ENCODE measurements around the gene CCDC183.
"Not testable (repeated sequence)": the region's sequence is repeated elsewhere in the genome, so short reads cannot be mapped to it uniquely, and the experiment has no call there.

Gene CCDC183

DNA sequence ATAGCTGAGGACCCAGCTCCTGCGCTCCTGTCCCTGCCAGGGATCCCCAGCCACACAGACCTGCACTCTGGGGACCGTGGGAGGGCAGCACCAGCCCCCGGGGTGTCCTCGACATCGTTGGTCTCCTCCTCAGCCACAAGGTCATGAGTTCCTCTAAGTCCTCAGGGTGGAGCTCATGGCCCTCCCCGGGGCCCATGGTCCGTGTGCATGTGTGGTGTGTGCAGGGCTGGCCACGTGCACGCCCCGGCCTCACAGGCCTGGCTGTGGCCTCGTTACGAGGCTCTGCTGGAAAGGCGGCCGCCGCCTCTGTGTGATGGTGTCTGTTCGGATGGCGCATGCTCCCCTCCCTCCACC is 30.0 kb downstream of the CCDC183 start:
- no peak for FAIRE-seq

DNA sequence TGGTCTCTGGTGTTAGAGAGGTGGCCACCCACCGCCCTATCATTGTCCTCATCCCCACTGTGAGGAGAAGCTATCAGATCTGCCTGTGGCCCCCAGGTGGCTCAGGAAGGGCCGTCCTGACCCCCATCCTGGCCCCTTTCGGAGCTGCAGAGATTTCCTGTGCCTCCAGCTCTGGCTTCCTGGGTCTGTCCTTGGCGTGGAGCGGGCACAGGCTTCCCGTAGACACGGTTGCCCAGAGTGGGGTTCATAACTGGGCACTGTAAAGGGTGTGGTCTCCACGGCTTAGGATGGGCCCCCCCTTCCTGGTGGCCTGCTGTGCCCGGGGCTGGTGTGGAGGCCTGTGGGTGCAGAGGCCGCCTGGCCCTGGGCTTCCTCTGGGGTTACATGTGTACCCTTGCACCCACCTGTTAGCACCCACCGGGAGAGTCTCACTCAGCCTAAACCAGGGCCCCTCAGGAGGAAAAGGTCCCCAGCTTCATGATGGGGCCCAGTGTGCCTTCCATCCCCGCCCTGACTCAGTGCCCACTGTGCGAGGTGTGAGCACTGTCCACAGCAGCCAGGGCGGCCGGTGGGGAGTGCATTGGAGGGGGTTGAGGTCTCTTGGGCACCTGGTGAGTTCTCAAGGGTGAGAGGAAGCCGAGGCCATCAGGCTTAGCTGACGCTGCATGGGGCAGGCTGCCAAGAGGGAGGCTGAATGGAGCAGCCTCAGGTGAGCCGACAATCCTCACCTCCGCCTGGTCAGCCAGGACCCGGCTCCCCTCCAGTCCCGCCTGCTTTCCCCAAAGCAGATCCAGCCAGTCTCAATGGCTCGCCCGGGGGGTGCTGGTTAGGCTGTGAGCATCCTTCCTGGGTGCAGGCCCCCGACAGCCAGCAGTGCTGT is 30.8 kb downstream of the CCDC183 start:
- FAIRE-seq, result no peak

DNA sequence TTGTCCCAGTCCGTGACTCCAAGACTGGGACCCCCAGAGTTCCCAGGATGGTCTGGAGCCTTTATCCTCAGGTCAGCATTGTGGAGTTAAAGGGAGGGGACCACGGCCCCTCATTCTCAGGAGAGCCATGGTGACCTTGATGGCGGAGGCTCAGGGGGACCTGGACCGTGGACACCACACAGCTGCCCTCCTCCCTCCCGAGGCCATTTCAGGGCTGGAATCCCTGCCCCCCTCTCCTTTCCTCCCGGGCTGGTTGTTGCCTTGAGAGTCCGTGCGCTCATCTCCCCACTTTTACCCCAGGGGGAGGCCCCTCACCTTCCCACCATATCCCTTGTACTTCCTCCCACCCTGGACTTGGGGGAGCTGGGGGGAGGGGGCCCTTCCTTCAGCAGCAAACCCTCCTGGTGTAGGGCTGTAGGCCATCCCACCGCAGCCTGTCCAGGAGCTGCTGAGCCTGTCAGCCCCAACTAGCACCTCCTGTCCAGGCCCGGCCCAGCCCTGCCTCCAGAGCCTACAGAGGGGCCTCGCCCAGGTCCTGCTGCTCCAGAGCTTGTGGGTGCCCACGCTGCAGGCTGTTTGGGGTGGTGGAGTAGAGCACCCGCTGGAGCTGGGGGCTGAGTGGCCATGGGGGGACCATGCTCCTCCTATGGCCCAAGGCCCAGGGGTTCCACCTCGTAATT is 31.8 kb downstream of the CCDC183 start:
- no peak for FAIRE-seq

DNA sequence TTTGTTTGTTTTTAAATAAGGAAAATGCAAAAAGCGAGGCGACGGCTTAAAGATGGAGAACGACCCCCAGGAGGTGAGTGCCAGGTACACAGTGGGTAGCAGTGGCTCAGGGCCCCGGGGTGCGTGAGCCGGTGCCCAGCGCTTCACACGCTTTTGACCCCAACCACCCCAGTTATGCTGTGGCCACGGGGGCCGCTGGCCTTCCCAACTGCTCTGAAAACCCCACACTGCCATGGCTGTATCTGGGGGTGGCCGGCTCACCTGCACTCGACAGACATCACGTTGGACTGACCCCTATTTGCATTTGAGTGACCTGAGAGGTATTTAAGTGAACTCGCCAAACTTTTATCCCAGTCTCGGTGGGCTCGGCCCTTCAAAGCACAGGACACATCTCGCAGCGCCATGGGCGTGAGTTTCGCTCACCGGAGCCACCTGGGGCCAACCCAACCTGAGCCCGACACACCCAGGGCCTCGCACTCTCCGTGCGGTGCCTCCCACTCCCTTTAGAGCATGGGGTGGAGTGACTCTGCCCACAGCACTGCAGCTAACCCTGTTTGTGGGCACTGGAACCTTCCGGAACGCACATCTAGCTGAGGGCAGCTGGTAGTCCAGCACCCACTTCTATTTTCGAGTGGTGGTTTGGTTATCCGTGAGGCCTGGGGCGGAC is 32.5 kb downstream of the CCDC183 start:
- no peak for FAIRE-seq

DNA sequence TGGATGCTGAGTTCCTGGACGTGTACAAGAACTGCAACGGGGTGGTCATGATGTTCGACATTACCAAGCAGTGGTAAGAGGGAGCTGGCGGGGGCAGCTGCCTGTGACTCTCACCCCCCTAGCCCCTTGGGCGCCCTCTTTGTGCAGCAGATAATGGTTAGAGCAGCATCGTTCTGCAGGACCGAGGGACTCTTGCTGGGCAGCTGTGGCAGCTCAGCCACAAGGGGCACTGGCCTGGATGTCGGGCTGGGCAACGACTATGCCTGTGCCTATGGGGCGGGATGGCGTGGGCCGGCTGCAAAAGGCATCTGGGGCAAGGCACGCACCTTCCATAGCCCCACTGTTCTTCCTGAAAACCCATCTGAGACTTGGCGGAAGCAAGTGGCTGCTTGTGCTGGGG is 33.3 kb downstream of the CCDC183 start:
- FAIRE-seq, result no peak

DNA sequence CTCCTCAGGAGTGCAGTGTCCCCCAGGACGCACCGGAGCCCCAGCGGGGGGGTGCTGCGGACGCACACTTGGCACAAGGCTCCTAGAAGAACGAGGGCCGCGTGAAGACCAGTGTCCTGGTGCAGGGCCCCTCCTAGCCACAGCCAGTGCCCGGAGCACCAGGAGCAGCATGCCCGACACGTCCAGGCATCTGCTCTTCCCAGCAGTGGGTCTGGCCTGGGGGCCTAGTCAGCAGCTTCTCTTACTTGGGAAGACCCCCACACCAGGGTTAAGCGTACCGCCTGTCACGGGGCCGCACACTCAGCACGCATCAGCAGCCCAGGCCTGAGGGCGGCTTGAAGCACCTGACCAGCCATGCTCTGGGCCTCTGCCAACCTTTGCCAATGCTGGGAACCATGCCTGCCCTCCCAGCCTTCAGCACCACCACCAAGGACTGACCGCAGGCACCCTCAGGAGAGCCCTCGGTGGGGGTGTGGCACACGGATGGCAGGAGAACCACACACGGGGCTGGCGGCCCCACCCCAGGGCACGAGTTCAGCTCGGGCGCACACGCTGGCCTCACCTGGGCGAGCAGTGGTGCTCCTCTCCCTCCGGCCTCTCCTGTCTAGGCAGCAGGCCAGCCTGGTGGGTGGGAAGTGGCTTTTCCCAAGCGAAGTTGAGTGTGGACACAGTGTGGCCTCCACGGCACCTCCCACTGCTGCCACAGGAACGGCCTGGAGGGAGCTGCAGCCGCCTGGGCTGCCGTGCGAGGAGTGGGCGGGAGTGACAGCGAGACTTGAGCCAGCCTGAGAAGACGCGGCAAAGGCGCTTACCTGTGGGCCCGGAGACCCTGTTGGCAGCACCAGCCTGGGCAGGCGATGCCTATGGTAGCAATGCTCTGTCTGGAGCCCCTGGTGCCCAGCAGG is 34.1 kb downstream of the CCDC183 start:
- no peak for FAIRE-seq

DNA sequence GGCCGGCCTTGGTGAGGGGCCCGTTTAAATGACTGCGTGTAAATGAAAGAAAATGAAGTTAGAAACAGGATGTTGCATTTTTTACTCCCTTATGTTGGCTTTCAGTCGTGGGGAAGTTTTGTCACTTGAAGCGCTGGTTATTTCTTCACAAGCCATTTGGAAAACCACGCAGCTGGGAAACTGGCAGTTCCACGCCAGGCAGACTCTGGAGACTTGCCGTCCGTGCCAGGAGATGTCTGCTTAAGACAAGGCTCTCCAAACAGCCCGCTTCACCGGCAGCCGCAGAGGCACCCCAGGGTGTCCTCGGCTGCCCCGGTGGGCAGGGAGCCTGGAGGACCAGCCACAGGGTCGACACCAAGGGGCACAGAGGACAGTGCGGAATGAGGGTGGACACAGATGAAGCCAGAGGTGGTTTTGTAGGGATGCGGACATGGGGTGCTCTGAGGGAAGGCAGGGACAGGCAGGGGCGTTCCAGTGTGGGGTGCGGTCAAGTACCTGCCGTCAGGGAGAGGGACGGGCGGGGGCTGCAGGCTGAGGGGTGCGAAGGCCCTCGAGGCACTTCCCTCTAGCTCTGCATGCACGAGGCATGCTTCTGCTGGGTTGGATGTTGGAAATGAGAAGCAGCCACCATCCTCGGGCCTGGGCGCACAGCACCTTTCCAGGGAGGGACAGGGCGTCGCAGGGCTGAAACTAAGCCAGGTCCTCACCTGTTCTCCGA is 35.0 kb downstream of the CCDC183 start:
- FAIRE-seq, result no peak

DNA sequence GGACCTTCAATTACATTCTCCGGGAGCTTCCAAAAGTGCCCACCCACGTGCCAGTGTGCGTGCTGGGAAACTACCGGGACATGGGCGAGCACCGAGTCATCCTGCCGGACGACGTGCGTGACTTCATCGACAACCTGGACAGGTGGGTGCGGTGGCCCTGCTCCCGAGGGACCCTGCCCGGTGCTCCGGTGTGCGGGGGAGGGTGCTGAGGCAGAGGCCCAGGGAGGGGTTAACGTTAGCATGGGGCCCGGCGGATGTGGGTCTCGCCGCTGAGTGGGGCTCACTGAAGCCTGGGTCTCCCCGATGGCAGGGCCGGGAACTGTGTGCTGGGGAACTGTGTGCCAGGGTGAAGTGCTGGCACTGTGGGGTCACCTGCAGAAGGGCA is 35.6 kb downstream of the CCDC183 start:
- FAIRE-seq, result no peak

DNA sequence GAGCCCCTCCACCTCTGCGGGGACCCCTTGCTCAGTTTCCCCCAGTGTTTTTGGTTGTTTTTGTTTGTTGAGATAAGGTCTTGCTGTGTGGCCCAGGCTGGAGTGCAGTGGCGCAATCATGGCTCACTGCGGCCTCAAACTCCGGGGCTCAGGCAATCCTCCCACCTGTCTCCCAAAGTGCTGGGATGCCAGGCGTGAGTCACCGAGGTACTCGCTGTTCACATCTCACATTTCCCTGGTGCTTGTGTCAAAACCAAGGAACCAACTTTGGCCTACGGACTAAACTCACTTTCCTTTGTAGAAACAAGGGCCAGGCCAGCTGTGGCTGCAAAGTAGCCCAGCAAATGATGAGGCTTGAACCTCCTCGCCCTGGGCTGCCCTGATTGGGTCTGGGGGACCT is 36.4 kb downstream of the CCDC183 start:
- no peak for FAIRE-seq

DNA sequence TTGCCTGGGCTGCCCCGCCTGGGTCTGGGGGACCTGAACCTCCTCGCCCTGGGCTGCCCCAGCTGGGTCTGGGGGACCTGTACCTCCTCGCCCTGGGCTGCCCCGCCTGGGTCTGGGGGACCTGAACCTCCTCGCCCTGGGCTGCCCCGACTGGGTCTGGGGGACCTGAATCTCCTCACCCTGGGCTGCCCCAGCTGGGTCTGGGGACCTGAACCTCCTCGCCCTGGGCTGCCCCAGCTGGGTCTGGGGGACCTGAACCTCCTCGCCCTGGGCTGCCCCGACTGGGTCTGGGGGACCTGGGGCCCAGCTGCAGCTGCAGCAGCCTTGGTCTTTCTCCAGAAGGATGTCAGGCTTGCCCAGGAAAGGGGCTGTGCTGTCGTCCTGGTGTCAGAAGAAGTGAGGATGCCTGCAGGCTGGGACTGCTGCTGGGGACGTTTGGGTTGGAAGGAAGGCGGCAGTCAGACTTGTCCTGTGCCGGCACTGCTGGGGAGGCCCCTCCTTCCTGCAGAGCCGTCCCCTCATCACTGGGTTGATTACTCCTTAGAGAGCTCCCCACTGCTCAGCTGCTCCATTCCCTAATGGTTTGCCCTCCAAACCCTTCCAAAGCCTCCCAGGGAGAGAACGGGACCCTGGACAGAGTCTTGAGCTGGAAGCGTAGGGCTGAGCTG is 37.4 kb downstream of the CCDC183 start:
- not testable (repeated sequence) for FAIRE-seq

DNA sequence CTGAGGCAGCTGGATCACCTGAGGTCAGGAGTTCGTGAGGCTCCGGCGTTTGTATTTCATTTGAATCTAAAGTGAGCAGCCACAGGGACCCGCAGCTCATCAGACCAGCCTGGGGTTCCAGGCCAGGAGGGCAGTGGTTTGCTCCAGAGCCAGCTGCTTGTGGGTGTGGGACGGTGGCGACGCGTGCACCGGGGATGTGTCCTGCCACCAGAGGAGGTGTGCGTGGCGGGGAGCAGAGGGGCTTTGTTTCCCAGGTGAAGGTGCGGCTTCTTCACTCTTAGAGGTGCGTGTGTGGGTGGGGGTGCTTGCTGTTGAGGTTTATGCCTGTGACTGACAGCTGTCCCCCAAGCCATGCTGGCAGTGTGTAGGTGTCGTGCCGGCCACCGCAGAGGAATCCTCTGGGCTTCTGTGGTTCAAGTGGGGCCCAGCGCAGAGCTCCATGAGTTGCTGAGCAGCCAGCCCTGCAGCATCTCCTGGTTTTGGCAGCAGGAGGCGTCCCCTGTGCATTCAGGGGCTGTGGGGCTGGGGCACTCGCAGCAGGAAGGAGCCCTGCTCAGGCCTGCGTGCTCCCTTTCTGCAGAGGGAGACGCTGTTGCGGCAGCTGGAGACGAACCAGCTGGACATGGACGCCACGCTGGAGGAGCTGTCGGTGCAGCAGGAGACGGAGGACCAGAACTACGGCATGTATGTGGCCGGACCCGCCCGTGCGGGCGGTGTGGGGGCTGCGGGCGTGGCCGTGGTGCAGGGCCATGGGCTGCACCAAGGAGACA is 39.2 kb downstream of the CCDC183 start:
- FAIRE-seq, result no peak

DNA sequence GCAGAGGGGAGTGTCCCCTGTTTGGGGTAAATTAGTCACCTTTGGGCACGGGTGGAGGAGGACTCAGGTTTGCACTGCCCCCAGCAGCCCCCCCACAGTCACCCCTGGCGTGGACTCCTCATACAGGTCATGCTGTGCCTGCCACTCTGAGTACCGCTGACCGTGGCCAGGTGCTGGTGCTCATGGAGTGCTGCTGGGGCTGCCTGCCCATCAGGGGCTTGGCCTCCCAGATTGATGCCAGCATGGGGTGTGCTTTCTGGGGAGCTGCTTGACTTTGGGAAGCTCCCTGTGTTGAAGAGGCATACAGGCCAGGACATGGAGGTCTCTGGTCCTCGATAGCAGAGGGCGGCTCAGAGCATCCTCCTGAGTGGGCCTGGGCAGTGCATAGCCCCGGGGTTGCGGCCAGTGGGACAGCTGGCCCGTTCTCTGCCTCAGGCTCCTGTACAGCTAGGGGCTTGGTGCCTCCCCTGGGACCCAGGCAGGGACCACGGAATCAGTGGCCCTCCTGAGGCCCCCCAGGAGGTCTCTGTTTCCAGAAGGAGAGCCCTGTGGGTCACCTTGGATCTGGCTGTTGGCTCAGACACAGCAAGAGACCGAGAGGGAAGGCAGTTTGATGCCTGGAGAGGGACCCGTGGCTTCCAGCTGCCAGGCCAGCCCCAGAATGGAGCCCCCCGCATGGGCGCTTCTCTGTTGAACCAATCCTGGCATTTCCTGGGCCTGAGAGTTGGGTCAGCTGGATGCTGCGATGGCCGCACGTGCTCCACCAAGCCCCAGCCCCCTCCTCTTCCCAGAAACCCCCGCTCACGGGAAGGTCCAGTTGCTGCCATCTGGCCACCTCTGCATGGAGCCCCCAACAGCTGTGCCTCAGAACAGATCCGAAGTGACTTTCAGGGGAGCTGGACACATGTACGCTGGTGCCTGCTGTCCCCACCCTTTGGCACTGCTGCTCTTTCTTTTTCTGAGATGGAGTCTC is 40.1 kb downstream of the CCDC183 start:
- FAIRE-seq, result no peak

DNA sequence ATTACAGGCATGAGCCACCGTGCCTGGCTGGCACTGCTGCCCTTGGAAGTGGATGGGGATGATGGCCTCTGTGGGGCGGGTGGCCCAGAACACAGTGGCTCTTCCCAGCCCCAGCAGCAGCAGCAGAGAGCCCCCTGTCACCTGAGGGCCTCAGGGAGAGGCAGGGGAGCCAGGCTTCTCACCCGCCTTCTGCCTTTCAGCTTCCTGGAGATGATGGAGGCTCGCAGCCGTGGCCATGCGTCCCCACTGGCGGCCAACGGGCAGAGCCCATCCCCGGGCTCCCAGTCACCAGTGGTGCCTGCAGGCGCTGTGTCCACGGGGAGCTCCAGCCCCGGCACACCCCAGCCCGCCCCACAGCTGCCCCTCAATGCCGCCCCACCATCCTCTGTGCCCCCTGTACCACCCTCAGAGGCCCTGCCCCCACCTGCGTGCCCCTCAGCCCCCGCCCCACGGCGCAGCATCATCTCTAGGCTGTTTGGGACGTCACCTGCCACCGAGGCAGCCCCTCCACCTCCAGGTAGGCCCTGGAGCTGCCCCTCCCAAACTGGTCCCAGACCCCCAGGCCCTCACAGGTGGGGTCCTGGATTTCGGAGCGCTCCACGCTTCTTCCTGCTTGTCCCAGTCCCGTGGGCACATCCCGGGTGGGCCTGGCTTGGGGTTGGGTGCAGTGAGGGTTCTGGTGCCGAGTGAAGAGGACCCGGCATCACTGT is 41.2 kb downstream of the CCDC183 start:
- FAIRE-seq, result no peak

DNA sequence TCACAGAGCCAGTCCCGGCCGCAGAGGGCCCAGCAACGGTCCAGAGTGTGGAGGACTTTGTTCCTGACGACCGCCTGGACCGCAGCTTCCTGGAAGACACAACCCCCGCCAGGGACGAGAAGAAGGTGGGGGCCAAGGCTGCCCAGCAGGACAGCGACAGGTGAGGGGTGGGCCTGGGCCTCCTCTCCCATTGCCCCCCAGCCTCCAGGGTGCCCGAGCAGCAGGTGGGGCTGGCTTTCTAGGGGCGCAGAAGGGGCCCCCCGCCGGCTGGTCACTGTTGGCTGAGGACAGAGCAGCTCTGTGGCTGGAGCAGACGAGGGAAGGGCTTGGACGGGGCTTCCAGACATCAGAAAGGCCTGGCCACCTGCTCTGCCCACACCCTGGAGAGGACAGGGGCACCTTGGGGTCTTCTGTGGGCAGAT is 41.7 kb downstream of the CCDC183 start:
- FAIRE-seq, result not testable (repeated sequence)

DNA sequence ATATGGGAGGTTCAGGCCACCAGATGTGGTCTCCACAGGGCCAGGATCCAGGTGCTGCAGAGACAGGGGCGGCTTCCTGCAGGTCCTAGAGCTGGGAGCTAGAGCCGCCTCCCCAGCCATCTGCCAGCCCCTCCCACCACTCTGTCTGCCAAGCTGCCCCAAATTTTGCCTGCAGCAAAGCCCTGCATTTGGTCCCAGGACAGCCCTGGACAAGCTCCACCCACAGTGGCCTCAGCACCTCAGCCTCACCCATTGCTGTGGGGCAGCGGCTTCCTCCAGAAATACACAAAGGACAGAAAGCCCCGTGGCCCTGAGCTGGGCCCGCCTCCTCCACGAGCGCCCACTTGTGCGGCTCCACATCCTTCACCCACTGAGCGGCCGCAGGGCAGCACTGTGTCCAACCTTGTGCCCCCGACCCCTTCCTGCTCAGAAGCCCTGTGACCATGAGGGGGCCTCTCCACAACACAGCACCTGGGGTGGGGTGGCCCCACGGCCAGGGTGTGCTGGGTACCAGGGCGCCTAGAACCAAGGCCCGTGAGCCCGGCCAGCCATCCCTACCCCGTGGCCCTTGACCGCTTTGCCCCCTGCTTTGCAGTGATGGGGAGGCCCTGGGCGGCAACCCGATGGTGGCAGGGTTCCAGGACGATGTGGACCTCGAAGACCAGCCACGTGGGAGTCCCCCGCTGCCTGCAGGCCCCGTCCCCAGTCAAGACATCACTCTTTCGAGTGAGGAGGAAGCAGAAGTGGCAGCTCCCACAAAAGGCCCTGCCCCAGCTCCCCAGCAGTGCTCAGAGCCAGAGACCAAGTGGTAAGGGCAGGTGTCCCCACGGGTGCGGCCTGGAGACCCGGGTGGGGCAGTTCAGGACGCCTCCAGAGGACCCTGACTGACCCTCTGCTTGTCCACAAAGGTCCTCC is 42.4 kb downstream of the CCDC183 start:
- no peak for FAIRE-seq

DNA sequence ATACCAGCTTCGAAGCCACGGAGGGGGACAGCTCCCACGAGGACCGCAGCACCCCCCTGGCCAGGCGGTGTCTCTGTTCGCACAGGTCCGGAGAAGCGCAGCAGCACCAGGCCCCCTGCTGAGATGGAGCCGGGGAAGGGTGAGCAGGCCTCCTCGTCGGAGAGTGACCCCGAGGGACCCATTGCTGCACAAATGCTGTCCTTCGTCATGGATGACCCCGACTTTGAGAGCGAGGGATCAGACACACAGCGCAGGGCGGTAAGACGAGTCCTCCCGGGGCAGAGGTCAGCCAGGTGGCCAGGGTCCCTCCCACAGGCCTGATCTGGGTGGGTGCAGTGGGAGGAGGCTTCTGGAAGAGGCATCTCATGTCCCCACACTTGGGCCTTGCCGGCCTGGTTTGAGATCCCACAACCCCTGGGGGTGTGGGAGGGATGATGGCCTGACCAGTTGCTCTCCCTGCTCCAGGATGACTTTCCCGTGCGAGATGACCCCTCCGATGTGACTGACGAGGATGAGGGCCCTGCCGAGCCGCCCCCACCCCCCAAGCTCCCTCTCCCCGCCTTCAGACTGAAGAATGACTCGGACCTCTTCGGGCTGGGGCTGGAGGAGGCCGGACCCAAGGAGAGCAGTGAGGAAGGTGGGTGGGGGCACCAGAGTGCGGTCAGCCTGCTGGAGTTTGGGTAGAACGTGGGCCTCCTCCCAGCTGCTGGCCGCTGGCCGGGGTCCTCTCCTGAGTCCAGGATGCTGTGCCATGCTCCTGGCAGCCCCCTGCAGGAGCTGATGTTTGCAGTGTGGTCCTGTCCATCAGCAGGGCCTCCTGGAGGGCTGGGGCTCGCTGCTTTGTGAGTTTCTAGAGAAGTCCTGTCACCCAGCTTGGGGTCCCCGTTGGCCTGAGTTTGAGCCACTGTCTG is 43.3 kb downstream of the CCDC183 start:
- FAIRE-seq, result no peak
